Caco-2 (cell line): ENCODE data around the gene TEX22. TPM values are rescaled to one million over a fixed set of nuclear protein-coding genes. Genes with fewer than 3 reads are reported as not detected.

Experiments used
- BruUV-seq: library from RNA; stranded (reverse); fragments of 400-500 nt; replicated peaks from 2 replicates; lab custom pipeline; 2021; lab: Mats Ljungman, UMichigan
- CTCF ChIA-PET: fragments of 300-600 bp; sonication (Branson Sonifier 250); formaldehyde crosslinking; loops from one replicate; lab custom pipeline; 2022; ENCODE audit warnings: antibody characterized with exemption; lab: Charles Lee
- POLR2A ChIA-PET: fragments of 300-600 bp; sonication (Branson Sonifier 250); formaldehyde crosslinking; loops from one replicate; lab custom pipeline; 2022; ENCODE audit warnings: antibody characterized with exemption; lab: Charles Lee
- DNase-seq, 2 experiments: peaks; one replicate each; pipeline versions ENCODE4 v3.0.0 to v3.0.0-alpha.2; 2020 to 2022
- H3K27me3 ChIP-seq: replicated peaks from 2 replicates; pipeline ENCODE4 v1.6.0; 2011; ENCODE audit warnings: low read length; ENCODE audit not compliant: control insufficient read depth, insufficient read depth
- H3K36me3 ChIP-seq: 2 replicates; pipeline ENCODE4 v1.5.1; 2011; ENCODE audit warnings: low read length; ENCODE audit not compliant: control insufficient read depth, insufficient read depth
- H3K4me1 ChIP-seq: fragments of 250-450 bp; sonication (Bioruptor Pico); 2 replicates; pipeline ENCODE4 v1.5.1; 2020; ENCODE audit warnings: mild to moderate bottlenecking
- H3K4me3 ChIP-seq: 2 replicates; pipeline ENCODE4 v1.5.1; 2011; ENCODE audit warnings: low read depth, mild to moderate bottlenecking, control low read depth, low read length
- H3K9me3 ChIP-seq: fragments of 250-450 bp; sonication (Bioruptor Pico); 2 replicates; pipeline ENCODE4 v1.5.1; 2020; ENCODE audit warnings: mild to moderate bottlenecking, moderate library complexity
- H3K27ac Mint-ChIP-seq: one replicate; pipeline ENCODE4 v1.8.0; 2022; ENCODE audit warnings: mixed read lengths; ENCODE audit not compliant: unreplicated experiment
- H3K27me3 Mint-ChIP-seq: one replicate; pipeline ENCODE4 v1.8.0; 2022; ENCODE audit warnings: mixed read lengths; ENCODE audit not compliant: insufficient read depth, unreplicated experiment
- H3K36me3 Mint-ChIP-seq: one replicate; pipeline ENCODE4 v1.8.0; 2022; ENCODE audit warnings: mild to moderate bottlenecking, mixed read lengths; ENCODE audit not compliant: insufficient read depth, unreplicated experiment
- H3K4me1 Mint-ChIP-seq: one replicate; pipeline ENCODE4 v1.8.0; 2022; ENCODE audit warnings: low read depth, mixed read lengths; ENCODE audit not compliant: unreplicated experiment
- H3K4me3 Mint-ChIP-seq: one replicate; pipeline ENCODE4 v1.8.0; 2022; ENCODE audit warnings: mild to moderate bottlenecking, moderate library complexity, mixed read lengths; ENCODE audit not compliant: unreplicated experiment
- H3K9me3 Mint-ChIP-seq: one replicate; pipeline ENCODE4 v1.8.0; 2022; ENCODE audit warnings: mixed read lengths; ENCODE audit not compliant: unreplicated experiment
- intact Hi-C: fragments of 100-400 bp; cut with micrococcal nuclease; formaldehyde crosslinking; loops from one replicate; pipeline ENCODE4 v1.10.0; 2022; ENCODE audit not compliant: unreplicated experiment
- total RNA-seq: library from RNA; stranded (reverse); gene quantifications from 2 replicates; pipeline ENCODE4 v1.2.3, GENCODE V29; 2022
- TF ChIP-seq, protein P1 (sequence below), 2 experiments: fragments of 200-600 bp in 1 of 2; IDR thresholded peaks; 1 replicate in 1 of 2; 2 replicates in 1 of 2; pipeline versions ENCODE4 v1.5.1 to v1.8.0; 2011 to 2022; ENCODE audit warnings: antibody characterized with exemption in 1 of 2, control low read depth in 1 of 2, inconsistent platforms in 1 of 2, low read depth in 1 of 2, low read length in 1 of 2, mild to moderate bottlenecking in 1 of 2, moderate library complexity in 1 of 2; ENCODE audit not compliant: insufficient read depth in 1 of 2, severe bottlenecking in 1 of 2, unreplicated experiment in 1 of 2

The TEX22 gene
- total RNA-seq, 1 experiment from 2014 or later, result 0.86 TPM

DNA sequence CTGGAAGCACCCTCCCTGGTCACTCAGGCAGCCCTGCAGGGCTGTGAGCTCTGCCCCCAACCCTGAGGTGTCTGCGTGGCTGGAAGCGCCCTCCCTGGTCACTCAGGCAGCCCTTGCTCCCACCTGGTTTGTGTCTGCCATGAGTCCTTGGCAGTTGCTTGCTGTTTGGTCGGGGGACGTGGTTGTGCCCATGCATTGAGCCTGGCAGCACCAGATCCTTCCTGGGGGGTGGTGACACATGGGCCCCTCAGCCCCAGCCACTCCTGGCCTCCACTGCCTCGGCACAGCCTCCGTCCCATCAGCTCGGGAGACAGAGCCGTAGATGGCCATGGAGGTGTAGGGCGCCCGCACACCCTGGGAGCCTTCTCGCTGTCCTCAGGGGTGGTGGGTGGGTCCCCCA, 40.8 kb downstream of the TEX22 start:
- H3K27me3 ChIP-seq, result no peaks in the 10 kb centered on the region
- no peaks in the 10 kb centered on the region for H3K4me1 Mint-ChIP-seq
- no peaks in the 10 kb centered on the region; the same call in 1 of the 2 replicates for H3K36me3 ChIP-seq
- POLR2A ChIA-PET, result no interaction called here
- CTCF ChIA-PET, result no interaction called here
- no peak for DNase-seq
- no peak overlapping the region for H3K27ac Mint-ChIP-seq
- TF ChIP-seq, protein P1, sequence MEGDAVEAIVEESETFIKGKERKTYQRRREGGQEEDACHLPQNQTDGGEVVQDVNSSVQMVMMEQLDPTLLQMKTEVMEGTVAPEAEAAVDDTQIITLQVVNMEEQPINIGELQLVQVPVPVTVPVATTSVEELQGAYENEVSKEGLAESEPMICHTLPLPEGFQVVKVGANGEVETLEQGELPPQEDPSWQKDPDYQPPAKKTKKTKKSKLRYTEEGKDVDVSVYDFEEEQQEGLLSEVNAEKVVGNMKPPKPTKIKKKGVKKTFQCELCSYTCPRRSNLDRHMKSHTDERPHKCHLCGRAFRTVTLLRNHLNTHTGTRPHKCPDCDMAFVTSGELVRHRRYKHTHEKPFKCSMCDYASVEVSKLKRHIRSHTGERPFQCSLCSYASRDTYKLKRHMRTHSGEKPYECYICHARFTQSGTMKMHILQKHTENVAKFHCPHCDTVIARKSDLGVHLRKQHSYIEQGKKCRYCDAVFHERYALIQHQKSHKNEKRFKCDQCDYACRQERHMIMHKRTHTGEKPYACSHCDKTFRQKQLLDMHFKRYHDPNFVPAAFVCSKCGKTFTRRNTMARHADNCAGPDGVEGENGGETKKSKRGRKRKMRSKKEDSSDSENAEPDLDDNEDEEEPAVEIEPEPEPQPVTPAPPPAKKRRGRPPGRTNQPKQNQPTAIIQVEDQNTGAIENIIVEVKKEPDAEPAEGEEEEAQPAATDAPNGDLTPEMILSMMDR (IDR thresholded peaks at IDR 0.05; ENCODE audit: insufficient read depth in 1 of 2, low read depth in 1 of 2, low read length in 1 of 2, severe bottlenecking in 1 of 2, unreplicated experiment in 1 of 2), result no peak
- H3K4me3 Mint-ChIP-seq, result no peak overlapping the region
- peaks cover 20% of the 10 kb centered on the region for H3K36me3 Mint-ChIP-seq
- BruUV-seq, result no TSS peak
- H3K27me3 Mint-ChIP-seq, result no peaks in the 10 kb centered on the region
- no peaks in the 10 kb centered on the region for H3K4me1 ChIP-seq
- no peaks in the 10 kb centered on the region for H3K9me3 Mint-ChIP-seq
- intact Hi-C loops, result no loop called here
- H3K4me3 ChIP-seq, result no peak overlapping the region
- no peaks in the 10 kb centered on the region for H3K9me3 ChIP-seq

- intact Hi-C loops, result no loop called here
- ChIA-PET CTCF (no interaction called here), POLR2A (no interaction called here)
- TF ChIP-seq, protein P1 (IDR thresholded peaks at IDR 0.05; ENCODE audit: insufficient read depth in 1 of 2, low read depth in 1 of 2, low read length in 1 of 2, severe bottlenecking in 1 of 2, unreplicated experiment in 1 of 2), result no peak
- Histone ChIP-seq H3K36me3 (no peaks in the 10 kb centered on the region; the same call in 1 of the 2 replicates), H3K9me3 (no peaks in the 10 kb centered on the region), H3K27me3 (no peaks in the 10 kb centered on the region), H3K4me3 (no peak overlapping the region), H3K4me1 (no peaks in the 10 kb centered on the region)
- H3K27me3 Mint-ChIP-seq, result no peaks in the 10 kb centered on the region
- H3K4me3 Mint-ChIP-seq, result no peak overlapping the region
- BruUV-seq, result no TSS peak
- H3K9me3 Mint-ChIP-seq, result no peaks in the 10 kb centered on the region
- no peaks in the 10 kb centered on the region for H3K4me1 Mint-ChIP-seq
- H3K36me3 Mint-ChIP-seq, result peaks cover 20% of the 10 kb centered on the region
- no peak overlapping the region for H3K27ac Mint-ChIP-seq
- DNase-seq, result no peak
Observed at GRCh38 chr14:105439710-105440553, 41.6 kb downstream of the TEX22 start.

GRCh38 chr14:105440554-105440900, 42.2 kb downstream of the TEX22 start:
- POLR2A ChIA-PET, result no interaction called here
- CTCF ChIA-PET, result no interaction called here

More at GRCh38 chr14:105440554-105440900, 42.2 kb downstream of the TEX22 start:
- Mint-ChIP-seq H3K4me3 (no peak overlapping the region), H3K27me3 (no peaks in the 10 kb centered on the region), H3K9me3 (no peaks in the 10 kb centered on the region), H3K4me1 (no peaks in the 10 kb centered on the region), H3K27ac (no peak overlapping the region), H3K36me3 (peaks cover 20% of the 10 kb centered on the region)
- Histone ChIP-seq H3K9me3 (no peaks in the 10 kb centered on the region), H3K36me3 (no peaks in the 10 kb centered on the region), H3K4me3 (no peak overlapping the region), H3K4me1 (no peaks in the 10 kb centered on the region), H3K27me3 (no peaks in the 10 kb centered on the region)
- BruUV-seq, result no TSS peak
- TF ChIP-seq, protein P1 (IDR thresholded peaks at IDR 0.05; ENCODE audit: insufficient read depth in 1 of 2, low read depth in 1 of 2, low read length in 1 of 2, severe bottlenecking in 1 of 2, unreplicated experiment in 1 of 2), result no peak
- intact Hi-C loops, result no loop called here
- no peak for DNase-seq
